Activated CD8-positive, alpha-beta memory T cell treated with anti-CD3 and anti-CD28 coated beads, Interleukin-2, amount 50 U/mL, for 1 hour (primary cell): ENCODE results near the gene ZNF84.

Source experiments
- DNase-seq: peaks from one replicate; pipeline ENCODE4 v3.0.0-alpha.2; 2020; ENCODE audit errors: extremely low read depth

The ZNF84 gene

GRCh38 chr12:133037207-133038005 lies at the start of gene ZNF84:
Gene ZNF84, plus strand, starts transcription at chr12:133037509. Its CDS starts 3,959 bp downstream, at chr12:133041468.
- peak; percentile 97 for DNase-seq

GRCh38 chr12:132998741-132999140 lies 38.6 kb upstream of the ZNF84 start:
- no peak for DNase-seq

GRCh38 chr12:133010657-133011297 lies 26.5 kb upstream of the ZNF84 start:
- DNase-seq, result no peak

- DNase-seq, result no peak
These were observed 13.7 kb upstream of the ZNF84 start for GRCh38 chr12:133023566-133023965.

- DNase-seq, result no peak
These were observed 10.3 kb upstream of the ZNF84 start for GRCh38 chr12:133026996-133027395.

- DNase-seq, result no peak
These were observed 905 bp downstream of the ZNF84 start for GRCh38 chr12:133038118-133038709.

- DNase-seq, result no peak
These were observed 9.4 kb downstream of the ZNF84 start for GRCh38 chr12:133046698-133047097.

- DNase-seq, result no peak
These were observed 20.1 kb downstream of the ZNF84 start for GRCh38 chr12:133057446-133057845.

GRCh38 chr12:133058203-133059113 lies 21.1 kb downstream of the ZNF84 start:
- no peak for DNase-seq

- DNase-seq, result no peak
These were observed 24.6 kb downstream of the ZNF84 start for GRCh38 chr12:133061954-133062353.

GRCh38 chr12:133063556-133063955 lies 26.2 kb downstream of the ZNF84 start:
- DNase-seq, result no peak

GRCh38 chr12:133073836-133074235 lies 36.5 kb downstream of the ZNF84 start:
- no peak for DNase-seq

- DNase-seq, result peak; percentile 93
These were observed 42.7 kb downstream of the ZNF84 start for GRCh38 chr12:133080026-133080367.

- DNase-seq, result peak; percentile 87
These were observed 43.3 kb downstream of the ZNF84 start, which contains the start of gene ZNF140 for GRCh38 chr12:133080368-133081158. Gene ZNF140, plus strand, starts transcription at chr12:133080923. Its CDS starts 398 bp downstream, at chr12:133081321.

GRCh38 chr12:133081159-133081780 lies 44.0 kb downstream of the ZNF84 start:
- DNase-seq, result no peak

GRCh38 chr12:133083345-133083744 lies 46.0 kb downstream of the ZNF84 start:
- no peak for DNase-seq

GRCh38 chr12:133105620-133106019 lies 68.3 kb downstream of the ZNF84 start:
- DNase-seq, result no peak

GRCh38 chr12:133106253-133106652 lies 68.9 kb downstream of the ZNF84 start:
- DNase-seq, result no peak

GRCh38 chr12:133107121-133107520 lies 69.8 kb downstream of the ZNF84 start:
- no peak for DNase-seq

- no peak for DNase-seq
These were observed 70.8 kb downstream of the ZNF84 start for GRCh38 chr12:133108150-133108549.
